ENCODE results near the gene TMEM125. TPM values are rescaled to one million over a fixed set of nuclear protein-coding genes. Genes with fewer than 3 reads are reported as not detected.

Gene TMEM125
- total and polyA plus RNA-seq, 8 donors = 36.1 to 202 (median 43.3) TPM

DNA sequence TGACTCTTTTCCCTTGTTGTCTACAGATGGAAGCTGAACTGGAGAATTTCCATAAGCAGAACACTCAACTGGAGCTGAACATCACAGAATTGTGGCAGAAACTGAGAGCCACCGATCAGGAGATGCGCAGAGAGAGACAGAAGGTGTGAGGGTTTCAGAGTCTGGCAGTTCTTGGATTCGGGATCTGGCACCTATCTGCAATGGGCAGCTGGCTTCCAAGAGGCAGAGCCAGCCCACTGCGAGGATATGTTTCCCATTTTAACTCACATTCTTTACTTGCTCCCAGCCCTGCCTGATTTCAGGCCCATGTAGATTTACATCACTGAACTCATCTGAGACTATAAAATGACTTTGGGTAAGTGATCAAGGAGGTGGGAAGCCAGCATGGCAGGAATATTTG, 37.3 kb upstream of the TMEM125 start:
- no peak for ATAC-seq
- intact Hi-C loops (cut with DNase I) = loop anchor here (10.0 kb wide), 2 partner anchors 152 to 182 kb away; partner anchors contain the start of genes MED8 (in 1 of the 2) and SZT2 (in 1 of the 2)

DNA sequence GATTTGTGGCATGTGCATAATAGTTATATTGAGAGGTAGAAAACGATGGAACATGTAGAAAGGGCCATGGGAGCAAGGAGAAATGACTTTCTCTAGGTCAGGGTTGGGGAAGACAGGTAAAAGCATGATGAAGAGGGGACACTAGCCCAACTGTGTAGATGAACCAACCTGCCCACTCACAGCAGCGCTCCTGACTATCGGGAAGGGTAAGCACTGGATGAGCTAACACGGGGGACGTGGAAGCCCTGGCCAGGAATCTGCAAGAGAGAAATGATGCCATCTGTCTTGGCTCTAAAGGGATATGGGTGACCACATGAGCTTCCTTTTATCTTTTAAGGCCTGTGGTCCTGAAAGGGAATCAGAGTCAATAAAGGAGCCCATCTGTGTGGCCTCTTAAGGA, 36.2 kb upstream of the TMEM125 start:
- Histone ChIP-seq H3K36me3 (no peaks in the 10 kb centered on the region), H3K27ac (no peak overlapping the region), H3K9me3 (no peaks in the 10 kb centered on the region), H3K4me1 (peaks cover 9 to 11% of the 10 kb centered on the region in 2 donors), H3K4me3 (no peak overlapping the region), H3K27me3 (no peaks in the 10 kb centered on the region)
- no peak for TF ChIP-seq CTCF (IDR thresholded peaks at IDR 0.05)
- ATAC-seq (no peak), DNase-seq (no peak)
- intact Hi-C loops (cut with DNase I) = loop anchor here (10.0 kb wide), 2 partner anchors 151 to 181 kb away; partner anchors contain the start of genes MED8 (in 1 of the 2) and SZT2 (in 1 of the 2)

More for the DNA sequence above, 37.3 kb upstream of the TMEM125 start:
- no peak for TF ChIP-seq CTCF (IDR thresholded peaks at IDR 0.05)
- DNase-seq = no peak
- Histone ChIP-seq H3K4me1 (peaks cover 2 to 7% of the 10 kb centered on the region in 2 donors), H3K27me3 (no peaks in the 10 kb centered on the region), H3K9me3 (no peaks in the 10 kb centered on the region), H3K27ac (peak overlapping the region in 1 of 2 donors; percentile 50), H3K36me3 (no peaks in the 10 kb centered on the region), H3K4me3 (no peak overlapping the region)

GRCh38 chr1:43234267-43234666, 35.5 kb upstream of the TMEM125 start:
- no peaks in the 10 kb centered on the region for H3K36me3 ChIP-seq
- no peak overlapping the region for H3K4me3 ChIP-seq
- H3K27ac ChIP-seq = no peak overlapping the region
- no peak for TF ChIP-seq CTCF (IDR thresholded peaks at IDR 0.05)
- no peak for ATAC-seq
- intact Hi-C loops (cut with DNase I) = loop anchor here (10.0 kb wide), 2 partner anchors 151 to 181 kb away; partner anchors contain the start of genes MED8 (in 1 of the 2) and SZT2 (in 1 of the 2)
- H3K27me3 ChIP-seq = no peaks in the 10 kb centered on the region
- peaks cover 9 to 16% of the 10 kb centered on the region in 2 donors for H3K4me1 ChIP-seq
- no peaks in the 10 kb centered on the region for H3K9me3 ChIP-seq
- no peak for DNase-seq

GRCh38 chr1:43235040-43235439, 34.7 kb upstream of the TMEM125 start:
- intact Hi-C loops (cut with DNase I) = loop anchor here (10.0 kb wide), 2 partner anchors 150 to 180 kb away; partner anchors contain the start of genes MED8 (in 1 of the 2) and SZT2 (in 1 of the 2)
- H3K4me3 ChIP-seq = no peak overlapping the region
- H3K9me3 ChIP-seq = no peaks in the 10 kb centered on the region
- H3K36me3 ChIP-seq = no peaks in the 10 kb centered on the region
- TF ChIP-seq CTCF (IDR thresholded peaks at IDR 0.05) = no peak
- DNase-seq (no peak), ATAC-seq (no peak)
- H3K27ac ChIP-seq = no peak overlapping the region
- no peaks in the 10 kb centered on the region for H3K27me3 ChIP-seq
- H3K4me1 ChIP-seq = peaks cover 3 to 16% of the 10 kb centered on the region in 2 donors

DNA sequence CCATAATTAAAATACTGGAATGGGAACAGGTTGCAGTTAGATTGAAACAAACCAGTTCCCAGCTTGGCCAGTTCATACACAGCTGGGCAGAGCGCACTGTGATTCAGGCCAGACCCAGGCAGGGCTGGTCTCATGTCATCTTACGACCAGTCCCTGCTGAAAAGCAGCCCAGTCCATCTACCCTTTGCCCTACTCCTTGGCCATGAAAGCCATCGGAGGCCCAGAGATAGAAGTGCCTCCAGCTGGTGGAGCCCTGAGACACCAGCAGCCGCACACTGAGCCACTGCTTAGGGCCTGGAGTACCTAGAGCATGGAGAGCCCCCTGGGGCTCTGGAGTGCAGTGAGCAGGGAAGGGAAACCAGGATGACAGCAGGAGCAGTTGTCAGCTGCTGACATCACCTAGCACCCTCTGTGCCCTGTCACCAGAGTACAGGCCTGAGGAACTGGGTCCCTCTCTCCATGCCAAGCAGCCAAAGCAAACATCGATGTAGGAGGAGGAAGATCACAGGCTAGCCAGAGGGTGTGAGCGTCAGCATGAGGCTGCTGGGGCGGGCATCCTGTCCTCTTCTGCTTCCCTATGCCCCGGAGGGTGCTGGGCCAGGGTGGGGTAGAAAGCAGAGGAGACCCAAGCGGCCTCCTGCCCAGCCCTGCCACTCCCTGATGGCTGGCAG, 34.2 kb upstream of the TMEM125 start:
- peak; percentile 28 for ATAC-seq

More for the DNA sequence above, 34.2 kb upstream of the TMEM125 start:
- Histone ChIP-seq H3K9me3 (no peaks in the 10 kb centered on the region), H3K27ac (no peak overlapping the region), H3K27me3 (no peaks in the 10 kb centered on the region), H3K4me1 (peaks cover 3 to 16% of the 10 kb centered on the region in 2 donors), H3K4me3 (no peak overlapping the region), H3K36me3 (no peaks in the 10 kb centered on the region)
- intact Hi-C loops (cut with DNase I) = loop anchor here (10.0 kb wide), 2 partner anchors 149 to 179 kb away; partner anchors contain the start of genes MED8 (in 1 of the 2) and SZT2 (in 1 of the 2)
- no peak for TF ChIP-seq CTCF (IDR thresholded peaks at IDR 0.05)
- no peak for DNase-seq

All from left lung (tissue), 10 donors.